HG03108 (cell line): ENCODE measurements around the gene OR5H2.
"Not testable (repeated sequence)": the region's sequence is repeated elsewhere in the genome, so short reads cannot be mapped to it uniquely, and the experiment has no call there.

Source experiments
- ATAC-seq: cut with Tn5 transposase; IDR thresholded peaks from one replicate; pipeline ENCODE4 v1.9.1; 2021; ENCODE audit warnings: moderate library complexity; ENCODE audit not compliant: unreplicated experiment

Gene OR5H2

DNA sequence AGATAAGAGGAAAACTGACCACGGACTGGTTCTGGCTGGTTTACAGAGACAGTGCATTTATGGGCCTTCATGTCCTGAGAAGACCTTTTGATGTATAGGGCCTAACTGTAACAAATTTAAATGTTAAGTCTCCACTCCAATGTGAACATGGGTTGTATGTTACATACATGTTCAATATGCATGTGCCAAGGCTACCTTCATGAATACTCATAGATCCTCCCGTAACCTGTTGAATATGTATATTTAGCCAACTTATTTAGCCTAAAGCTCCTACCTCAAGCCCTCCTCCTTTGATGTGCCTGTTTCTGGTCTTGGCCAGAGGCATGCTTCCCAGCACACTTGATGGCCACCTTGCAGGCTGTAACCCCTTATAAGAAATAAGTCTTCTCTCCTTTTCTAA, at the start of gene OR5H2:
OR5H2 (plus strand) TSS at position 301 of the 400 bp plus-strand sequence. CDS start 398 bp downstream, outside the sequence.
- ATAC-seq, result no peak

DNA sequence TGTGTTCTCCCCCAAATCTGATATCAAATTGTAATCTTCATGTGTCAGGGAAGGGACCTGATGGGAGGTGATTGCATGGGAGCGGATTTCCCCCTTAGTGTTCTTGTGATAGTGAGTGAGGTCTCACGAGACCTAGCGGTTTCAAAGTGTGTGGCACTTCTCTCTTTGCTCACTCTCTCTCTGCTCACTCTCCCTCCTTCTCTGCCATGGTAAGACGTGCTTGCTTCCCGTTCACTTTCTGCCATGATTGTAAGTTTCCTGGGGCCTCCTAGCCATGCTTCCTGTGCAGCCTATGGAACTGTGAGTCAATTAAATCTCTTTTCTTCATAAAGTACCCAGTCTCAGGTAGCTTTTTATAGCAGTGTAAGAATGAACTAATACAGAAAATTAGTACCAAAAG, 48.8 kb upstream of the OR5H2 start:
- ATAC-seq, result no peak

DNA sequence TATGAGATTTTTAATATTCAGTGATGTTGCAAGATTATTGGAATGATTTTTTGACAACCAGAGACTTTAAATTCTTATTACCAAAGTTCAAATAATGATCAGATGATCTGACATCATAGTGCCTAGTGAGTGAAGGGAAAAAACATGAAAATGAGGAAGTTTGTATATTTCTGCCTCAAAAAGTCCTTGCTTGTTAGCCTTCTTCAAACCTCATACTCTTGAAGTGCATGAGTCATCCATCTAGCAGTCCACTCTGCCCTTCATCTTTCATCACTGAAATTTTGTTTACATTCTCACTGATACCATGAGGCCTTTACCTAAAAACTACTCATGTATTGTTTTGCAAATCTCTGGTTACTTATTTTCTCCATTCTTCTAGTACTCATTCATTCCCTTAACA, 42.2 kb upstream of the OR5H2 start:
- ATAC-seq, result no peak

DNA sequence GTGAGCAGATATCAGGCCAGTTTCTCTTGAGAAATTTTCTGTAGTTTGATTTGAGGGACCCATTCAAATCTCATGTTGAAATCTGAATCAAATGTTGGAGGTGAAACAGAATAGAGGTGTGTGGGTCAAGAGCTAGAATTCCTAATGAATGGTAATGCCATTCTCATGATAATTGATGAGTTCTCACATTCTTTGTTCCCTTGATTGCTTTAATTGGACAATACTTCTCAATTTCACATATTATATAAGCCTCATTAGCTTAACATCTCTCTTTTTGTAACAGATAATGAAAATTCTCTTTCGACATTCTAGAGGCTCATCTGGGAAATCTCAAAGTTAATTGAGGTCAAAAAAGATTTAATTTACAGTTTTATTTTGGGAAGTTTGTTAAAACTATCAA, 40.1 kb upstream of the OR5H2 start:
- no peak for ATAC-seq

DNA sequence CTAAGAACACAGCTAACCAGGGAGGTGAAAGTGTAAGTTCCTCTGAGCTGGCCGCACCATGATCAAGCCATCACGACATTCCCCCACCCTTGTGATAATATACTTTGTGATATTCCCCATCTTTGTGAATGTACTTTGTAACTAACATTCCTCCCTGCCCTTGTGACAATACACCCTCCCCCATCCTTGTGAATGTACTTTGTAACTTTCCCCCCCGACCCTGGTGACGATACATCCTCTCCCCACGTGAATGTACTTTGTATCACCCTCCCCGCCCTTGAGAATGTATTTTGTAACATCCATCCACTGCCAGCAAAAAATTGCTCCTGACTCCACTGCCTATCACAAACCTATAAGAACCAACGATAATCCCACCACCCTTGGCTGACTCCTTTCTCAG, 38.5 kb upstream of the OR5H2 start:
- no peak for ATAC-seq

DNA sequence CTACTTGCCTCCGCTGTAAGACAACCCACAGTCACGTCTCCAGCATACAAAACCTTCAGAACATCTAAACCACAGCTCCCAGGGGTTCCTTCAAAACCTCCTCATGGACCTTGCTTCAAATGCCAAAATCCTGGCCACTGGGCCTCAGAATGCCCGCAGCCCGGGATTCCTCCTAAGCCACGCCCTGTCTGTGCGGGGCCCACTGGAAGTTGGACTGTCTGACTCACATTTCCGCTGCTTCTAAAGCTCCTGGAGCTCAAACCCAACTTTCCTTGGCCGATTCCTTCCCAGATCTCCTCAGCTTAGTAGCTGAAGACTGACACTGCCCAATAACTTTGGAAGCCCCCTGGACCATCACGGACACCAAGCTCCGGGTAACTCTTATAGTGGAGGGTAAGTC, 36.2 kb upstream of the OR5H2 start:
- no peak for ATAC-seq

DNA sequence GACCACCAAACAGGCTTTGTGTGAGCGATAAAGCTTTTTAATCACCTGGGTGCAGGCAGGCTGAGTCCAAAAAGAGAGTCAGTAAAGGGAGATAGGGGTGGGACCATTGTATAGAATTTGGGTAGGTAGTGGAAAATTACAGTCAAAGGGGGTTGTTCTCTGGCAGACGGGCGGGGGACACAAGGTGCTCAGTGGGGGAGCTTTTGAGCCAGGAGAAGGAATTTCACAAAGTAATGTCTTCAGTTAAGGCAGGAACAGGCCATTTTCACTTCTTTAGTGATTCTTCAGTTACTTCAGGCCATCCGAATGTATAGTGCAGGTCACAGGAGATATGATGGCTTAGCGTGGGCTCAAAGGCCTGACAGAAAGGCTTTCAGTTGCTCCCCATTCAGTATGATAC, 26.3 kb upstream of the OR5H2 start:
- not testable (repeated sequence) for ATAC-seq

DNA sequence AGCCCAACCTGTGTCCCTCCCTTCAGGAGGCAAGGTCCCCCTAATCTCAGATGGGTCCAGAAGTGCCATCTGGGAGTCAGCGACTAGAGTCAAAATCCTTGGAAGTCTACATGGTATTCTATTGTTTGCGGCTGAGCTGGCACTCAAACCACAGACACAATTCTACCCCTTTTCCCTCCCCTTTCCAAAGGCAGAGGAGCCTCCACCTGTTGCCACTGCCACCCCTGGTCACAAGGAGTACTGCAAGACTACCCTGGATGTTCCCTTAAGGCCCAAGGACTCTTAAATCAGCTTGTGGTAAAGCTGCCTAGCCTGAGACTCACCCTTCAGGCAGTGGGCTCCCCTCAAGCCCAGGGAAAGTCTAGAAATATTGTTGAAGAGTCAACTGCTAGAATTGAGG, 22.6 kb upstream of the OR5H2 start:
- ATAC-seq, result peak; percentile 52

DNA sequence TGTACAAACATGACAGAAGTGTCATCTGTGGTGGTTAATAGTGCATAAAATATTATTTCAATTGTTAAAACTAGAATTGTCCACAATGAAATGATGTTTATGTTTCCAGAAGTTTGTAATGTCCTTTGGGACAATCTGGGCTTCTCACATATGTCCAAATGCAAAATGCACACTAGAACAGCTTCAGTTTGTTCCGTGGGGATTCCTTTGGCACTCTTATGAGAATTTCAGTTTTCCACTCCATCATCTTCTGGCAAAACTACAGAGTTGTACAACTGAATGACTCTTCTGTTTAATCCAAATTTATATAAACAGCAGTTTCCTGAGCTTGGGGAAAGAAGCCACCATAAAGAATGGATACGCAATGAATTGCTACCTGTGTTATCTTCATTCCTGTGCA, 20.3 kb upstream of the OR5H2 start:
- ATAC-seq, result no peak

DNA sequence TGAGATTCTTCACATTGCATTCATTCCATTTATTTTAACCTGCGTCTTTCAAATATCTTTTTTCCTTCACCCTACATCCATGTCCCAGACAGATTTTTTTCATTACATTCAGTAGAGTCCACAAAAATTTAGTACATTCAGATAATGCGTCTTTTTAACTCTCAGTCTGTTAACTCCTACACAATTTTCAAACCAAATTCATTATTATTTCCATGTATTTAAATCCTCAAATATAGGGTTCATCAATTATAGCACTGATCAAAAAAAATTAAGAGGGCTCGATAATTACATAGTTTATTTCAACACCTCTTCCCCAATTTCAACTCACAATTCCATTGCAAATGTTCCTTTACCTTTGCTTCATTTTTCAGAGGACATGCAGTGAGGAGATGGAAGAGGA, 18.4 kb upstream of the OR5H2 start, which contains the start of gene OR5H6:
OR5H6 (plus strand) TSS at position 301 of the 400 bp plus-strand sequence; CDS start at position 390, 89 bp downstream.
- ATAC-seq, result no peak

DNA sequence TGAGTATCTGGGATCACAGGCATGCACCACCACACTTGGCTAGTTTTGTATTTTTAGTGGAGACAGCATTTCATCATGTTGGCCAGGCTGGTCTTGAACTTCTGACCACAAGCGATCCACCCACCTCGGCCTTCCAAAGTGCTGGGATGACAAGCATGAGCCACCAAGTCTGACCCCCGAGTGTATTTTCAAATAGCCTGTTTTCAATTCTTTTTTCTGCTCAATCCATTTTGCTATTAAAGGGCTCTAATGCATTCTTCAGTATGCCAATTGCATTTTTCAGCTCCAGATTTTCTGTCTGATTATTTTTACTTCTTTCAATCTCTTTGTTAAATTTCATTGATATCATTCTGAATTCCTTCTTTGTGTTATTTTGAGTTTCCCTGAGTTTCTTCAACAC, 12.5 kb upstream of the OR5H2 start:
- ATAC-seq, result no peak

DNA sequence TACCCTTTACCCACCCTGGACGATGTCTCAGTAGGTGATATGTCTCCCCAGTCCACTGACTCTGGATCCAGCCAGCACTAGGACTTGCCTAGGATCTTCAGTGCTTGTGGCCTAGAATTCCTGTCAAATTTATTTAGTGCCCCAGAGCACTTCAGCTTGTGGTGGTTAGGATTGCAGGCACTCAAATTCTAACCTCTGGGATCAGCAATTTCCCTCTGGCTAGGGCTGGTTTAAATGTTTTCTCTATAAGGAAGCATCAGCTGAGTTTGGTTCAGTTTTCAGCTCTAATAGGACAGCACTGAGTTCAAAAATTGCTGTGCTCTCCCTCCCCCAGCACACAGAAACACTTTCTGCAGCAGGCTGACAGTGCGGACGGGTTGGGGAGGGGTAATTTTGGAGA, 10.2 kb upstream of the OR5H2 start:
- ATAC-seq, result no peak

DNA sequence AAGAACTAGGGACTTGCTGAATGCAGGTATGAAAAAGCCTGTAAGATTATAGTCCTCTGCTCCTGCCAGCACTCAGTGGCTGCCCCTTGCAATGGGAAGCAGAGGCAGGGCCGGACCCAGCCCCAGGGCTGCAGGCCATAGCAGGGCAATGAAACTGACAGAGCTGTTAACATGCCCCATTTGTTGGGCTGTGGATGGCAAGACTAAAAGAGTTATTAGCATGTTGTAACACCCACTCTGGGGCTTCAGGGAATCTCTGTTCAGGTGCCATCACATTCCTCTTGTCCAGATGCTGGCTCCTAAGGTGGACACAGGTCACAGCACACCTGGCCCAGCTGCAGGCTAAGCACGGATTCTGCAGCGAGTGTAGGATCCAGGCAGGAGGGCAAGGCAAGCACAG, 7.4 kb upstream of the OR5H2 start:
- no peak for ATAC-seq

DNA sequence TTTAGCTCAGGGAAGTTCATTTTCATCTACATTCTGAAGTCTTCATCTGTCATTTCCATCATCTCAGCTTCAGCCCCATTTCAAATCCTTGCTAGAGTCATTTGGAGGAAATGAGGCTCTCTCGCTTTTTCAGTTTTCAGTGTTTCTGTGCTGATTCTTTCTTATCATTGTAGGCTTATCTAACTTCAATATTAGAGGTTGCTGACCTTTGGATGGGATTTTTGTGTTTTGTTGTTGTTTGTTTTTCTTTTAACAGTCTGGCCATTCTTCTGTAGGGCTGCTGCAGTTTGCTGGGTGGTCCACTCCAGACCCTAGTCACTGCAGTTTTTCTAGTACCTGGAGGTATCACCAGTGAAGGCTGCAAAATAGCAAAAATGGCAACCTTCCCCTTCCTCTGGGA, 8.6 kb downstream of the OR5H2 start:
- ATAC-seq, result no peak

DNA sequence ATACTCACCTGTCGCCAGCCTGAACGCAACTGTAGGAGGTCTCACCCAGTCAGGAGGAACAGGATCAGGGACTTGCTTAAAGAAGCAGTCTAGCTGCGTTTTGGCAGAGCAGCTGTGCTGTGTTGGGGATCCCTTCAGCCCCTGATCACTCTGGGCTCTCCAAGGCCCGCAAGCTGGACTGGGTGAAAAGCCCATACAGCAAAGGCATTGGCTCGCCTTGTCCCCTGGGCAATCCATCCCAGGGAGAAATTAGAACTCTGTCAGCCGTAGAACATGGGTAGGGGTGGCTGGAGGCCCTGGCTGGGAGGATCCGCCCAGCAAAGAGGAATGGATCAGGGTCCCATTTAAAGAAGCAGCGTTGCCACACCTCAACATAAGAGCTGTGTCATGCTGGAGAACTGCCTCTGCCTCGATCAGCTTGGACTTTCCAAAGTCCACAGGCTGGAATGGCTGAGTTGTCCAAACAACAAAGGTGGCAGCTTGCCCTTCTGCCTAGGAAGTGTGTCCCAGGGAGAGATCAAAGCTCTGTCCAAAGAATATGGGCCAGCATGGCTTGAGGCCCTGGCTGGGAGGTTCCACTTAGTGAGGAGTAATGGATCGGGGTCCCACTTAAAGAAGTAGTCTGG, 9.1 kb downstream of the OR5H2 start:
- no peak for ATAC-seq

DNA sequence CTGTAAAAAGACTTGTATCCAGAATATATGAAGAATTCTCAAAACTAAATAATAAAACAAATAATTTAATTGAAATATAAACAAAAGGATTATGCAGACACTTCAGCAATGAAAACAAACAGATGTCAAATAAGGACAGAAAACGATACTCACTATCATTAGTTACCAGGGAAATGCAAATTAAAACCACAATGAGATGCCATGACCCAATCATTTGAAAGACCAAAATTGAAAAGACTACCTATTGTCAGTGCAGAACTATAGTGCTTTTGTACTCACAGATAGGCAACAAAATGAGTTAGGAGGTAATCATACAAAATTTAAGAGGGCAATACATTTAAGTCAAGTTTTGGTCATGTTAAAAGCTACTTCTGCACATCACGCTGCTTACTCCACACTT, 39.8 kb downstream of the OR5H2 start:
- ATAC-seq, result no peak

DNA sequence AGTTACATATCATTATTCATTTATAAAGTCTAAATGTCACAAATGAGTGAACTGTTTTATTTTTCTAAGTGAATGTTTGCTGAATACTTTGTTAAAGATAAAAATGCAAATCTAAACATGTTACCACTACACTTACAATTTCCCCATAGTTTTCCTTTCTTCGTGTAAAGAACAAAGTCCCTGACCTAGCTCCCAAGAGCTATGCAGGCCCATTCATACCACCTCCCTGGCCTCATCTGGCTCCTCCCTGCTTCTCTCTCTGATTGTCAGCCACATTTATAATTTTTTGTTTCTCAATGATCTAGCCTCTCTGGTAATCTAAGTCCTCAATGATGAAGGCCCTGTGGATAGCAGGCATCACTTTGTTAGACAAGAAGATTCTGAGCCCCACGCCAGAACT, 40.4 kb downstream of the OR5H2 start:
- ATAC-seq, result no peak

DNA sequence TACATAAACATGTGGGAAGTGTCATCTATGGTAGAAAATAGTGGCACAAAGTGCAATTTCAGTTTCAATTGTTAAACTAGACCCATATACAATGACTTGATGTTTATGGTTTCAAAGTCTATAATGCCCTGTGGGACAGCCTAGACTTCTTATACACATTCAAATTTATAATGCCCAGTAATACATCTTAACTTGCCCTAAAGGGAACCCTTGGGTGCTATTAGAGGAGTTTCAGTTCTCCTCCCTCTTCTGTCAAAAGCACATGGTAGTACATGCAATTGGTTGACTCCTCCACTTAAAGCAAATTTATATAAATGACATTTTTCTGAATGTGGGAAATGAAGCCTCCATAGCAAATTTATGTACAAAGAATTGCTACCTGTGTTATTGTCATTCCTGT, 41.1 kb downstream of the OR5H2 start:
- no peak for ATAC-seq

DNA sequence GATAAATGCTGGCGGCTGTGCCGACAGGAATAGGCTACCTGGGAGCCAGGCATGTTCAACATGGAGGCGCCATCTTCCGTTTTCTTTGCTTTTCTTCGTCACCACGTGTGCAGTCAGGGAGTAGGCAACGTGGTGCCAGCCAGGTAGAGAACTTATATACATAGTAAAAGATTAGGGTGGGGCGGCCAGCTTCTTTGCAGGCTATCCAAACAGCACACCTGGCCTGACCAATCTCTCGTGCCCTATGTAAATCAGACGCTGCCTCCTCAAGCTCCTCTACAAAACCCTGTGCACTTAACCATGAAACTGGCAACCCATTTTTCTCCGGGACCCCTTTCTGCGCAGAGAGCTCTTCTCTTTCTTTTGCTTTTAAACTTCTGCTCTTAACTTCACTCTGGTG, 42.8 kb downstream of the OR5H2 start:
- ATAC-seq, result no peak

DNA sequence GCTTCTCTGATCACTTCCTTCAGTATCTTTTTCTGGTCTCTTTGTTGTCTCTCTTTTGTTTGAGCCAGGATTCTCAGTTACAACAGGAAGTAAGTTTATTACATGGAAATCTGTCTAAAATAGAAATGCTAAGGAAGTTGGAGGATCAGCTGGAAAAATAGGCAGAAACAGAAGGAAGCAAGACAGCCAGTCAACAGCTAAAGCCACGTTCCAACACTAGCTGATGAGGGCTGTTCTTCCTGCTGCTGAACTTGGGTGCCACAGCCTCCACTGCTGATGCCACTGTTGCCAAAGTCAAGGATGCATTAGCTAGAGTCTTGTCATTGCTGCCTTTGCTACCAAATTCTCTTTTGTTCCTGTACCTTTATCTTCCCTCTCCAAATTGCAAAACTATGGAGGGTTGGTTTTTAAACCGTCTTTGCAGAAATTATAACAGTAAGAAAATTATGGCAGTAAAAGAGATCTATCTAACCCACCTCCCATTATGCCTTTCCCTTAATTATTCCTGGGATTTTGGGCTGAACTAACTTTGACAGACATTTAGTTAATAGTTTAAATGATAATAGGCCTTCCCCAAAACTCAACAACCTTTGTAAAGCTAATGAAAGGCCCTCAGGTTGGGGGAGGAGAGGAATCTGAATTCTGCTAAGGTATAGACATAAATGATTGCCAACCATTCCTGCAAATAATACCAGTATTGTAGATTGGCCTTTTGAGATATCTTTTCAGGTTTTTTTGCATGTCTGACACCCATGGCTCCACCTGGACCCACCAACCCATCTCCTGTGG, 44.0 kb downstream of the OR5H2 start:
- ATAC-seq, result no peak

DNA sequence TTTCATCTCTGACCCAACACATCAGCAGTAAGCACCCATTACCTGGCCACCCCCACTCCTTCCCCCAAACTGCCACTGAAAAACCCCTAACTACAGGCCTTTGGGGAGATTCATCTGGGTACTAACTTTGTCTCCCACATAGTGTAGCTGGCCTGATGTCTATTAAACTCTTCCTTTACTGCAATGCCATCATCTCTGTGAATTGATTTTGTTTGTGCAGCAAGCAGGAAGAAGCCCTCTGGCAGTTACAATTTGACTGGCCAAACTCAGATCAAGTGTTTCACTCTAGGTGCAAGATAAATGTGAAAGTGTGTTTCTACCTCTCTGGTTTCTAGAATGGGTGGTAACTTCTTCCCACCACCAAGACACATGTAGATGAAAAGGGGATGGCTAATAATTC, 44.6 kb downstream of the OR5H2 start:
- peak; percentile 52 for ATAC-seq

DNA sequence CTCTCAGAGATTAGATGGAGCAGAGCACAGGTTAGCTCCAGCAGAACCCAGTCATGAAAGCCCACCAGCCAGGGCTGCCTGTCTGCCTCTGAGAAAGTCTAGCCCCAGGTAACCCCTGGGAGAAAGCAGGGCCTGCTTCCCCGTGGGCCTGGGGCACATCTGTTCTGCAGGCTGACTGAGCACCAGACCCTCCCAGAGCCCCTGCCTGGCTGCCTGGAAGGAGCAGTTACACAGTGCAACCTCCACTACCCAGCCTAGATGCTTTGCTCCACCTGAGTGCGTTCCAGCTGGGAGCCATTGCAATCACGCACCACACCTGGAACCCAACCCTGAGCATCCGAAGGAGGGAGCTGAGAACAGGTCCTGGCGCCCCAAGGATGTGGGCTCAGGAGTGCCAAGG, 46.6 kb downstream of the OR5H2 start:
- no peak for ATAC-seq
